GM10248 (cell line): Measurements from ENCODE around the gene ZNF836.

Experiments
- CTCF ChIA-PET: fragments of 300-600 bp; sonication (Branson Sonifier 250); formaldehyde crosslinking; extraction: SDS; loops from one replicate; lab custom pipeline; 2021; ENCODE audit warnings: antibody characterized with exemption; lab: Yijun Ruan, JAX
- POLR2A ChIA-PET: fragments of 350-650 bp; sonication (Branson Sonifier 250); formaldehyde crosslinking; extraction: SDS; loops from one replicate; lab custom pipeline; 2020; ENCODE audit warnings: antibody characterized with exemption; lab: Yijun Ruan, JAX
- DNase-seq: peaks from one replicate; pipeline ENCODE4 v3.0.0; 2012; ENCODE audit errors: extremely low spot score
- TF ChIP-seq, protein P1 (sequence below): IDR thresholded peaks from 2 replicates; pipeline ENCODE4 v1.5.1; 2012; ENCODE audit warnings: mild to moderate bottlenecking, low read depth; ENCODE audit errors: extremely low read depth, missing control alignments, control extremely low read depth

The ZNF836 gene

DNA sequence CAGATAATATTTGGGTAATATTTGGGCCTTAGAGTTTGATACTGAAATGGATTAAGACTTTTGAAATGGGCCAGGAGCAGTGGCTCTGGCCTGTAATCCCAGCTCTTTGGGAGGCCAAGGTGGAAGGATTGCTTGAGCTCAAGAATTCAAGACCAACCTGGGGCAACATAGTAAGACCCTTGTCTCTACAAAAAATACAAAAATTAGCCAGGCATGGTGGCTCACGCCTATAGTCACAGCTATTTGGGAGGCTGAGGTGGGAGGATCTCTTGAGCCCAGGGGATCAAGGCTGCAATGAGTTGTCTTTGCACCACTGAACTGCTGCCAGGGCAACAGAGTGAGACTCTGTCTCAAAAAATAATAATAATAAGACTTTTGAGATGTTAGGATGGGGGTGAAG lies 926 bp upstream of the ZNF836 start:
- ChIA-PET POLR2A (no interaction called here), CTCF (no interaction called here)
- TF ChIP-seq, protein P1, sequence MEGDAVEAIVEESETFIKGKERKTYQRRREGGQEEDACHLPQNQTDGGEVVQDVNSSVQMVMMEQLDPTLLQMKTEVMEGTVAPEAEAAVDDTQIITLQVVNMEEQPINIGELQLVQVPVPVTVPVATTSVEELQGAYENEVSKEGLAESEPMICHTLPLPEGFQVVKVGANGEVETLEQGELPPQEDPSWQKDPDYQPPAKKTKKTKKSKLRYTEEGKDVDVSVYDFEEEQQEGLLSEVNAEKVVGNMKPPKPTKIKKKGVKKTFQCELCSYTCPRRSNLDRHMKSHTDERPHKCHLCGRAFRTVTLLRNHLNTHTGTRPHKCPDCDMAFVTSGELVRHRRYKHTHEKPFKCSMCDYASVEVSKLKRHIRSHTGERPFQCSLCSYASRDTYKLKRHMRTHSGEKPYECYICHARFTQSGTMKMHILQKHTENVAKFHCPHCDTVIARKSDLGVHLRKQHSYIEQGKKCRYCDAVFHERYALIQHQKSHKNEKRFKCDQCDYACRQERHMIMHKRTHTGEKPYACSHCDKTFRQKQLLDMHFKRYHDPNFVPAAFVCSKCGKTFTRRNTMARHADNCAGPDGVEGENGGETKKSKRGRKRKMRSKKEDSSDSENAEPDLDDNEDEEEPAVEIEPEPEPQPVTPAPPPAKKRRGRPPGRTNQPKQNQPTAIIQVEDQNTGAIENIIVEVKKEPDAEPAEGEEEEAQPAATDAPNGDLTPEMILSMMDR = no peak
- no peak for DNase-seq

GRCh38 chr19:52170863-52171320 lies 529 bp downstream of the ZNF836 start:
- ChIA-PET POLR2A (no interaction called here), CTCF (no interaction called here)
- TF ChIP-seq, protein P1 = no peak
- DNase-seq = no peak

- POLR2A ChIA-PET = no interaction called here
- CTCF ChIA-PET = no interaction called here
- TF ChIP-seq, protein P1 = no peak
- no peak for DNase-seq
These were observed 1.1 kb downstream of the ZNF836 start for GRCh38 chr19:52170304-52170703.

DNA sequence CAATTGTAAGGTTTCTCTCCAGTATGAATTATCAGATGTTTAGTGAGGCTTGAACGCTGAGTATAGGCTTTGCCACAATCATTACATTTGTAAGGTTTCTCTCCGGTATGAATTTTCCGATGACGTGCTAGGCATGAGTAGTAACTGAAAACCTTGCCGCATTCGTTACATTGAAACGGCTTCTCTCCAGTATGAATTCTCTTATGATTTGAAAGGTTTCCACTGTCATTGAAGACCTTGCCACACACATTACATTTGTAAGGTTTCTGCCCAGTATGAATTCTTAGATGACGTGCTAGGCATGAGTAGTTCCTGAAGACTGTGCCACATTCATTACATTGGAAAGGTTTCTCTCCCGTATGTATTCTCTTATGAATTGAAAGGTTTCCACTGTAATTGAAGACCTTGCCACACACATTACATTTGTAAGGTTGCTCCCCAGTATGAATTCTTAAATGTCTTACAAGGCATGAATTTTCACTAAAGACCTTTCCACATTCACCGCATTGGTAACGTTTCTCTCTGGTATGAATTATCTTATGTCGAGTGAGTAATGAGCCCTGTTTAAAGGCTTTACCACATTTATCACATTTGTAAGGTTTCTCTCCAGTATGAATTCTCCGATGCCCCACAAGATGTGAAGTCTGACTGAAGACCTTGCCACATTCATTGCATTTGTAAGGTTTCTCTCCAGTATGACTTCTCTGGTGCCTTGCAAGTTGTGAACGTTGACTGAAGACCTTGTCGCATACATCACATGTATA lies 15.6 kb downstream of the ZNF836 start:
- ChIA-PET CTCF (no interaction called here), POLR2A (no interaction called here)
- TF ChIP-seq, protein P1 = no peak
- DNase-seq = no peak

- DNase-seq = no peak
- CTCF ChIA-PET = no interaction called here
- POLR2A ChIA-PET = no interaction called here
- TF ChIP-seq, protein P1 = no peak
These were observed 23.2 kb downstream of the ZNF836 start for GRCh38 chr19:52148256-52148655.

GRCh38 chr19:52142001-52142595 lies 29.3 kb downstream of the ZNF836 start:
- no peak for DNase-seq
- ChIA-PET CTCF (interaction anchor here (1.0 kb wide), 1 partner anchor 47 kb away, joined by 3 read pairs; the partner anchor contains the start of gene PPP2R1A), POLR2A (no interaction called here)
- TF ChIP-seq, protein P1 = no peak
